HG03280 (cell line): ENCODE measurements around the gene XRCC1.
A peak's percentile ranks its signal among the peaks of the same experiment; 100 is the strongest.
"Not testable (repeated sequence)": the region's sequence is repeated elsewhere in the genome, so short reads cannot be mapped to it uniquely, and the experiment has no call there.

Source experiments
- ATAC-seq: cut with Tn5 transposase; IDR thresholded peaks from one replicate; pipeline ENCODE4 v1.9.1; 2021; ENCODE audit warnings: mild to moderate bottlenecking, moderate library complexity; ENCODE audit not compliant: unreplicated experiment

Gene XRCC1

DNA sequence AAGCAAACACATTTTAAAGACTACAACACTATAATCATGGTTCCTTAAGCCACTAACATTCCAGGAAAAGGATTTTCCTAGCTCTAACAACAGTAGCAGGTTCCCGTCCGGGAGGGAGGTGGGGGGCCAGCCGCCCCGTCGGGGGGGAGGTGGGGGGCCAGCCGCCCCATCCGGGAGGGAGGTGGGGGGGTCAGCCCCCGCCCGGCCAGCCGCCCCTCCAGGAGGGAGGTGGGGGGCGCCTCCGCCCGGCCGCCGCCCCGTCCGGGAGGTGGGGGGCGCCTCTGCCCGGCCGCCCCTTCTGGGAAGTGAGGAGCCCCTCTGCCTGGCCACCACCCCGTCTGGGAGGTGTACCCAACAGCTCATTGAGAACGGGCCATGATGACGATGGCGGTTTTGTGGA, 27.4 kb downstream of the XRCC1 start:
- ATAC-seq = not testable (repeated sequence)

GRCh38 chr19:43546581-43546980, 28.7 kb downstream of the XRCC1 start:
- ATAC-seq = no peak

GRCh38 chr19:43545981-43546380, 29.3 kb downstream of the XRCC1 start:
- no peak for ATAC-seq

DNA sequence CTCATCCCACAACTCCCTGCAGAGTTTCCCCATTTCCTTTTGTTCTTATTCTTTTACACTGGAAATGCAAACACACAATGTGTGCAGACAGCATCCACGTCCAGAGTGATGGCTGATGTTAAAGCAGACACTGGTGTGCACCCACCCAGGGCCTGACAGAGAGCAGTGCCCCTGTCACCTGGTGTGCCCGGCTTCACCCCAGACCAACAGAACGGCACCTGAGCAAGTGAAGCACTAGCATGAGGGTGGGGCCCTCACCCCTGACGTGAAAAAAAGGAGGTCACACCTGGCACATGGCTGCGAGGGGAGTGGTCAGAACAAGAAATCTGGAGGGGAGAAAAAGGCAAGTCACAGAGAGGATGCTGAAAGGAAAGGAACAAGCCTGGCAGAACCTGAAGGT, 30.1 kb downstream of the XRCC1 start:
- ATAC-seq = no peak

DNA sequence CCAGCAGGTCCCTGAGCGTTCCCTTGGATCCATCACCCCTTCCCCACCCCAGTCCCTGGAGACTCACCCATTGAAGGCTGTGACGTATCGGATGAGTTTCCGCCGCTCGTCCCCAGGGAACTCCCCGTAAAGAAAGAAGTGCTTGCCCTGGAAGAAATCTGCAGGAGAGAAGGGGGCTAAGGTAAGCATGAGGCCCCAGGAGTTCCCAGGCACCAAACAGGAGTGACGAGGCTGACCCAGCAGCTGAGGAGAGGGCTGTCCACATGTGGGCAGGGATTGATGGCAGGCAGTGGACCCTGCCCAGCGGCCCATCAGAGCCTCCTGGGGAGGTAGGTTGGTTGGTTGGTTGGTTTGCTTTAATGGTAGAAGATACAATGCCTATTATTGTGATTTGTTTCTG, 31.2 kb downstream of the XRCC1 start:
- no peak for ATAC-seq

DNA sequence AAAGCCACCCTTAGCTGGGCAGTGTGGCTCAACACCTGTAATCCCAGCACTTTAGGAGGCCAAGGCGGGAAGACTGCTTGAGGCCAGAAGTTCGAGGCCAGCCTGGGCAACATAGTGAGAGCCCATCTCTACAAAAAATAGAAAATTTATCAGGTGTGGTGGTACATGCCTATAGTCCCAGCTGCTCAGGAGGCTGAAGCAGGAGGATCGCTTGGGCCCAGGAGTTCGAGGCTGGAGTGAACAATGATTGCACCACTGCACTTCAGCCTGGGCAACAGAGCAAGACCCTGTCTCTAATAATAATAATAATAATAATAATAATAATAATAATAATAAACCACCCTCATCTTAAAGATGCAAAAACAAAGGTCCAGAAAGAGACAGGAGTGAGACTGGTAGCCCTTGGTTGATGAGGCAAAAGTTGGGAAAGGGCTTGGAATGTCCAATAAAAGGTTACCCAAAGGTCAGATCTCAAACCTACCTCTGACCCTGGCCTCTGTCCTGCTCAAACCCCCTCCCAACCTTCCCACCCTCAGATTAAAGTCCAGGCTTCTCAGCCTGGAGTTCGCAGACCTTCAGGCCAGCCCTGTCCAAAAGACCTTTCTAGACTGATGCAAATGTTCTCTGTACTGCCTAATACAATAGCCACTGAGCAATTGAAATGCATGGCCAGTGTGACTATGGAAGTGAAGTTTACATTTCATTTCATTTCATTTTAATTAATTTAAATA, 33.2 kb downstream of the XRCC1 start:
- no peak for ATAC-seq

DNA sequence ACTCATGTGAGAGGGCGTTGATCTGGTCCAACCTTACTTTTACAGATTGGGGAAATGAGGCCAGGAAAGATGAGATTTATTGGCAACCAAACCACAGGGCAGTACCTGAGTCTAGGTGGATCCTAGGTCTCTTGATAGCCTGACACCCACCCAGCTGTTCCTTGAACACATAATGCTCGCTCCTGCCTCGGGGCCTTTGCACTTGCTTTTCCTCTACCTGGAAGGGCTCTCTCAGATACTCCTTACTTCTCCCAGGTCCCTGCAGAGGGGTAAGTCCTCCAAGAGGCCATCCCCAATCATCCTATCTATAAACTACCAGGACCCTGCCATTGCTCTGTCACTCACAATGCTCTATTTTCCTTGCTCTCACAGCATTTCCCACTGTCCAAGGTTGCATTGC, 34.9 kb downstream of the XRCC1 start:
- ATAC-seq = no peak

GRCh38 chr19:43538922-43539321, 36.4 kb downstream of the XRCC1 start:
- ATAC-seq = no peak

DNA sequence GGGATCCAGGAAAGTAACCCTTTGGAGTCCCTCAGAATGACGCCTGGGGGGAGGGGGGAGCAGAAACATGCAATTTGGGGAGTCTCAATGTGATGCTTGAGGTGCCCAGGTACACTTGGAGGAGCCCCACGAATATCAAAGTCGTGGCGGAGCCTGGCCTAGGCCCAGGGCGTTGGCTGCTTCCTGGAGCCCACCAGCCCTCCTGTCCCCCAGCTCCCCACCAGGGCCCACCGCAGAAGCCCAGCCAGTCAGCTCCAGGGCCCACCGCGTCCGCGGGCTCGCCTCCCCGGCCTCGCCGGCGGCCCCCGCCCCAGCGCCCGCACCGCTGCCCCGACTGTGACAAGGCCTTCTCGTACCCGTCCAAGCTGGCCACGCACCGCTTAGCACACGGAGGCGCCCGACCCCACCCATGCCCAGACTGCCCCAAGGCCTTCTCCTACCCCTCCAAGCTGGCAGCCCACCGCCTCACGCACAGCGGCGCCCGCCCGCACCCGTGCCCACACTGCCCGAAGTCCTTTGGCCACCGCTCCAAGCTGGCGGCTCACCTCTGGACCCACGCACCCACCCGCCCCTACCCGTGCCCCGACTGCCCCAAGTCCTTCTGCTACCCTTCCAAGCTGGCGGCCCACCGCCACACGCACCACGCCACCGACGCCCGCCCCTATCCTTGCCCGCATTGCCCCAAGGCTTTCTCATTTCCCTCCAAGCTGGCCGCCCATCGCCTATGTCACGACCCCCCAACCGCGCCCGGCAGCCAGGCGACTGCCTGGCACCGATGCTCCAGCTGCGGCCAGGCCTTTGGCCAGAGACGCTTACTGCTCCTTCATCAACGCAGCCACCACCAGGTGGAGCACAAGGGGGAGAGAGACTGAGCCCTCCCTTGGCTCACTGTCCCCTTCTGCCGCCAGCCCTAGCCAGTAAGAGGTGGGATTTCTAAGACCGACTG, 40.2 kb downstream of the XRCC1 start:
- ATAC-seq = no peak

DNA sequence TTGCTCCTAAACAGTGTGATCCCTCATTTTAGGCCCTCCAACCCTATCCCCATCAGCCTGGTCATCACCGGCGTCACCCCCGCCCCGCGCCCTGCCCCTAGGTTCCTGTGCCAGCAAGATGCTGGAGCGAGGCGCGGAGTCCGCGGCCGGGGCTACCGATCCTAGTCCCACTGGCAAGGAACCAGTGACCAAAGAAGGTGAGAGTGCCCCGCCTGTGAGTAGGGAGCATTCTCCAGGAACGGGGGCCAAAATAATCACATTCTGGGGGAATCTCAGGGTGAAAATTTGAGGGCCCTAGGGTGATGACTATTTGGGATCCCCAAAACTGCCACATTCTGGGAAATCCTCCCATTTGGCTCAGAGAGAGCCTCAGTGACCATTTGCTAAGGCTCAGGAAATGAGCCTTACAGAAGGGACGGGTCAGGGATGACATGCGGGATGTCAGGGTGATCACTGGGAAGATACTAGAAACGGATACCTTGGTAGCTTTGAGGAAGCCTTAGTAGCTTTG, 41.0 kb downstream of the XRCC1 start:
- ATAC-seq = no peak

- peak; percentile 63 for ATAC-seq
These were observed 41.6 kb downstream of the XRCC1 start for GRCh38 chr19:43533546-43534304.

- peak; percentile 63 for ATAC-seq
These were observed 42.3 kb downstream of the XRCC1 start, which contains the start of gene ZNF575 for GRCh38 chr19:43532962-43533545. Gene ZNF575, plus strand, starts transcription at chr19:43533188. Its CDS starts 1,235 bp downstream, at chr19:43534423.

DNA sequence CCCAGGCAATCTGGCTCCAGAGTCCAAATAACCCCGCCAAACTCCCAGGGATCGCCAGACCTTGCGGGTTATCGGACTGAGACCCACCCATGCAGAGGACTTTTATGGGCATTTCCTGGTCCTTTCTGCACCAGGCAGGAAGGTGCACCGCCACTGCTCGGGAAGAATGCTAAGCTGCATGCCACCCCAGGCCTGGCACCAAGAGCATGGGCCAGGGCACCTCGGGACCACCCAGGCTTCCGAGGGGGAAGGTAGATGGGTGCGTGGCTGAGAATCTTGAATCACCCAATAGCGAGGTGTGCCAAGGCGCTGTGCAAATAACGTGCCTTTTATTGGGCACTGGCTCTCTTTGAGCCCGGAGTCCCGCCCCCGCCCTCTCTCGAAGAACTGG, 42.8 kb downstream of the XRCC1 start:
- no peak for ATAC-seq

DNA sequence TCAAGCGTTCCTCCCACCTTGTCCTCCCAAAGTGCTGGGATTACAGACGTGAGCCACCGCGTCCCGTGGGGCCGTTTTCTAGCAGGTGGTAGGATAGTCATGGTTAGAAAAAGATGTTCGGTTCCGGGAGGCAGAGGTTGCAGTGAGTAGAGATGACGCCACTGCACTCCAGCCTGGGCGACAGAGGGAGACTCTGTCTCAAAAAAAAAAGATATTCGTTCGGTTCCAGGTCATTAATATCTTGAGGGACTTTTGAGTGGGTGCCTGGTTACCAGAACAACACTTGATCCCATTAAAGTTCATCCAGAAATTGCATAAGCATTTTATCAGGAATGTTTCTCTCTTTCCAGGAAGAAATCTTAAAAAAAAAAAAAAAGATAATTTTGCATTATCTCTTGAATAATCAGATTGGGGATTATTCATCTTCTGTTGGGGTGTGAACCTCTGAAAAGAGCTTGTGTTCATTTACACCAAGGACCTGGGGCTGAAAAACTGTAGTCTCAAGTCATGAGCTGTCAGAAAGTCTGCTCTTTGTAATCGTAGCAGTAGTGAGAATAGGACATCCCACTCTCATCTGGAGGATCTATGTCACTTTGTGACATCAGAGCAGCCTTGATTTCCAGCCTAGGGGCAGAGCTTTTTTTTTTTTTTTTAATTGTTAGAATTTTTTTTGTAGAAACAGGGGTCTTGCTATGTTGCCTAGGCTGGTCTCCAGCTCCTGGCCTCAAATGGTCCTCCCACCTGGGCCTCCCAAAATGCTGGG, 47.3 kb downstream of the XRCC1 start:
- ATAC-seq = no peak

DNA sequence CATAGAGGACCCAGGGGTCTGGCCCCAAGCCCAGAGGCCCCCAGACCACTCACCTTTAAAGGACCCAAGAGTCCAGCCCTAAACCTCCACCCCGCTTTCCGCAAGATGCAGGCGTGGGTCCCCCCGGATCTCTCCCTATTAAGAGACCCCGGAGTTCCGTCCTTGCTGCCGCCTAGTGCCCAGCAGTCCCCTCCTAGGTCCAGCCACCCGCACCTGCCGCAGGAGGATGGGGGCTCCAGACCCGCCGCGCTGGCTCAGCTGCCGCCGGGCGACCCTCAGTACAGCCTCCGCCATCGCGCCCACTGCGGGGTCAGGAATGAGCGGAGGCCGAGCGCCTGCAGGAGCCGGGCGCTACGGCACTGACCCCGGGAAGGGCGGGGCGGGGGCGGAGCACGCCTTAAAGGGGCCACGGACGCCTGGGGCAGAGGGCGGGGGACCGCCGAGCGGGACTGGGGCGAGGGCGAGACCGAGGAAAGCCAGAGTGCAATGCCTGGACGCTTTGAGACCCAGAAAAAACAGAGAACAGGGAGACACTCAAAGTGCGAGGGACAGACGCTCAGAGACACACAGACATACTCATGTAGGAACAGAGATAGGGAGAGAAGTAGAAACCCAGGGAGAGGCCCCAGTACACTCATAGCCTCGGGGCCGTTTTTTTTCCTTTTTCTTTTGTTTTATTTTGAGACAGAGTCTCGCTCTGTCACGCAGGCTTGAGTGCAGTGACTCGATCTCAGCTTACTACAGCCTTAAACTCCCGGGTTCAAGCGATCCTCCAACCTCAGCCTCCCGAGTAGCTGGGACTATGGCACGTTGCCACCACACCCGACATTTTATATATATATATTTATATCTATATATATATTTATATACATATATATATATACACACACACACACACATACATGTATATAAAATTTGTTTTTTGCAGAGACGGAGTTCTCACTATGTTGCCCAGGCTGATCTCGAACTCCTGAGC, 48.2 kb downstream of the XRCC1 start, which contains the start of gene ETHE1:
ETHE1 (minus strand) TSS at position 318 of the 976 bp plus-strand sequence; CDS start at position 294, 24 bp downstream.
- ATAC-seq = peak; percentile 70

DNA sequence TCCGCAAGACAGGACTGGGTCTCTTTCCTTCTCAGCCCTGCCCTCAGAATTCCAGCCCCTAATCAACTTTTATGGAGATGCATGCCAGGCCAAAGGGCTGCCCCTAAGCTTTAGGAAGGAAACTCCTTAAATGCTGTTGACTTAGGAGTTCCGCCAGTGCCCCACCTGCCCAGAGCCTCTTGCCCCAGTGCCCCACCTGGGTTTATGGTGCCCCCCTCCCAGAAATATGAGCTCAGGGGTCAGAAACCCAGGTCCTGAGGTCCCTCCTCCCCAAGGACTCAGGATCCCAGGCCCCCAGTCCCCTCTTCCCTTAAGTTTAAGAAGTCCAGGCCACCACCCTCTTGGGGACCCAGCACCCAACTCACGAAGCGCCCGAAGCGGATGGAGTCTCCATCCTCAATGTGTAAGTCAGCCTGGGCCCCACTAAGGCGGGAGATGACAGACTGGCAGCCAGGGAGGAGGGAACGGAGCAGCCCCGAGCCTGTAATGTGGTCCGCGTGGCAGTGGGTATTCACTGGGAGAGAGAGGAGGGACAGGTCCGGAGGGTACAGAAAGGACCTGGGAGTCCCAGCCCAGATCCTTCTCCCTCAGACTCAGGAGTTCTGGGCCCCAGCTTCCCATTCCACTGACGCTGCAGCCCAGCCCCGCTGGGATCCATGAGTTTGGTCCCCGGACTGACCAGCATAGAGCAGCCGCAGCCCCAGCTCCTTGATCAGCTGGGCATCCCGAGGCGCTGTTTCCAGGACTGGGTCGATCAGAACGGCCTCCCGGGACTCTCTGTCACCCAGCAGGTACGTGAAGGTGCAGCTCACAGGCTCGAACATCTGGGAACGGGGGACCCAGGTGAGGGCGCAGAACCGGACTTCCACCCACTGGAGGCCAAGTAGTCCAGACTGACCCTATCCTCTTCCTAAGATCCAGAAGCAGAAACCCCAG, 49.2 kb downstream of the XRCC1 start:
- no peak for ATAC-seq
